CD4-positive, alpha-beta memory T cell (primary cell): ENCODE measurements around the gene CAMSAP3. TPM values are rescaled to one million over a fixed set of nuclear protein-coding genes. Genes with fewer than 3 reads are reported as not detected.

ENCODE experiments used
- CTCF ChIA-PET: fragments of 350-600 bp; sonication (Branson Sonifier 250); formaldehyde crosslinking; loops from one replicate; lab custom pipeline; 2021; ENCODE audit warnings: inconsistent platforms; ENCODE audit not compliant: partially characterized antibody; lab: Charles Lee
- POLR2A ChIA-PET: fragments of 350-600 bp; sonication (Branson Sonifier 250); formaldehyde crosslinking; loops from one replicate; lab custom pipeline; 2021; ENCODE audit not compliant: partially characterized antibody; lab: Charles Lee
- DNase-seq, 5 donors: peaks; one replicate each; pipeline versions ENCODE4 v3.0.0 to v3.0.0-alpha.2; 2020 to 2022; ENCODE audit warnings: mixed read lengths in 1 of 5
- H3K27ac ChIP-seq: one replicate; pipeline ENCODE4 v1.7.0; 2013; ENCODE audit warnings: low read depth, low read length
- H3K27me3 ChIP-seq: 2 replicates; pipeline ENCODE4 v1.7.0; 2013; ENCODE audit warnings: mild to moderate bottlenecking, low read length, moderate library complexity; ENCODE audit not compliant: insufficient read depth
- H3K36me3 ChIP-seq: 2 replicates; pipeline ENCODE4 v1.7.0; 2013; ENCODE audit warnings: mild to moderate bottlenecking, low read length, moderate library complexity; ENCODE audit not compliant: insufficient read depth
- H3K4me1 ChIP-seq: 2 replicates; pipeline ENCODE4 v1.7.0; 2013; ENCODE audit warnings: mild to moderate bottlenecking, low read length, moderate library complexity; ENCODE audit not compliant: insufficient read depth
- H3K4me3 ChIP-seq, 2 donors: one replicate each; pipeline ENCODE4 v1.7.0; 2013; ENCODE audit warnings: low read length in 2 of 2, mild to moderate bottlenecking in 1 of 2
- H3K9me3 ChIP-seq, 2 donors: one replicate each; pipeline ENCODE4 v1.7.0; 2013; ENCODE audit warnings: low read length in 2 of 2, control low read depth in 1 of 2; ENCODE audit not compliant: control insufficient read depth in 1 of 2
- H3K27ac Mint-ChIP-seq, 7 donors: one replicate each; pipeline ENCODE4 v1.8.0; 2020 to 2021; ENCODE audit warnings: mixed read lengths in 7 of 7, mild to moderate bottlenecking in 6 of 7, inconsistent platforms in 3 of 7, moderate library complexity in 3 of 7
- H3K27me3 Mint-ChIP-seq, 2 donors: one replicate each; pipeline ENCODE4 v1.8.0; 2020 to 2021; ENCODE audit warnings: mixed read lengths in 2 of 2
- H3K36me3 Mint-ChIP-seq, 2 donors: one replicate each; pipeline ENCODE4 v1.8.0; 2020 to 2021; ENCODE audit warnings: mixed read lengths in 2 of 2, inconsistent platforms in 1 of 2, mild to moderate bottlenecking in 1 of 2
- H3K4me1 Mint-ChIP-seq, 4 donors: one replicate each; pipeline ENCODE4 v1.8.0; 2020 to 2021; ENCODE audit warnings: mixed read lengths in 4 of 4, mild to moderate bottlenecking in 1 of 4
- H3K4me3 Mint-ChIP-seq, 8 donors: one replicate each; pipeline ENCODE4 v1.8.0; 2020 to 2021; ENCODE audit warnings: mixed read lengths in 8 of 8, mild to moderate bottlenecking in 7 of 8, moderate library complexity in 6 of 8, inconsistent platforms in 3 of 8
- H3K9me3 Mint-ChIP-seq, 8 donors: one replicate each; pipeline ENCODE4 v1.8.0; 2020 to 2021; ENCODE audit warnings: mixed read lengths in 8 of 8, mild to moderate bottlenecking in 5 of 8, inconsistent platforms in 3 of 8, moderate library complexity in 1 of 8
- intact Hi-C: fragments of 100-400 bp; cut with micrococcal nuclease; formaldehyde crosslinking; loops from one replicate; pipeline ENCODE4 v1.15.1; 2023
- microRNA-seq: library from miRNA; unstranded; fragments of <30 nt; microRNA quantifications from one replicate; pipeline ENCODE4 v1.2.0, GENCODE V29; 2021; ENCODE audit warnings: borderline replicate concordance, borderline number of aligned reads, borderline microRNAs expressed, mixed read lengths
- polyA plus RNA-seq, 2 donors: library from polyadenylated mRNA; unstranded; fragments of 300-500 nt; fragmentation: Illumina TruSeq; gene quantifications; one replicate each; pipeline ENCODE4 v1.2.3, GENCODE V29; 2021
- total RNA-seq, 2 experiments: library from RNA; stranded (reverse); gene quantifications; one replicate each; pipeline ENCODE4 v1.2.3, GENCODE V29; 2021

Gene CAMSAP3
- total and polyA plus RNA-seq, 4 experiments from 2014 or later, result 0.07 to 0.19 (median 0.15) TPM; not detected in 1

- intact Hi-C loops, result no loop called here
- Histone ChIP-seq H3K9me3 (no peaks in the 10 kb centered on the region), H3K4me3 (no peak overlapping the region), H3K36me3 (no peaks in the 10 kb centered on the region), H3K27ac (no peak overlapping the region), H3K27me3 (no peaks in the 10 kb centered on the region), H3K4me1 (peaks cover under 1% of the 10 kb centered on the region)
- DNase-seq, result no peak
- no peaks in the 10 kb centered on the region for H3K9me3 Mint-ChIP-seq
- peaks cover 0 to 6% (median under 1%) of the 10 kb centered on the region in 4 donors for H3K4me1 Mint-ChIP-seq
- no peaks in the 10 kb centered on the region for H3K36me3 Mint-ChIP-seq
- H3K27ac Mint-ChIP-seq, result no peak overlapping the region
- POLR2A ChIA-PET, result no interaction called here
- peaks cover 6 to 7% of the 10 kb centered on the region in 2 donors for H3K27me3 Mint-ChIP-seq
- CTCF ChIA-PET, result interaction anchor here (1.2 kb wide), 1 partner anchor 97 kb away, joined by 3 read pairs; no protein-coding TSS in a partner anchor
- H3K4me3 Mint-ChIP-seq, result no peak overlapping the region
These were observed 69.4 kb downstream of the CAMSAP3 start for GRCh38 chr19:7665076-7665475.

Small RNAs within 50 kb of the gene (microRNA-seq; reads per million reads assigned to microRNA genes)
- not detected for gene MIR6792

Other genes with a start within 250 kb of the CAMSAP3 start
- gene ARHGEF18, start 246.9 kb upstream of the CAMSAP3 start, total RNA-seq, result 10 to 100 TPM; 82.3 to 83.8 TPM
- gene ARHGEF18, start 246.9 kb upstream of the CAMSAP3 start, polyA plus RNA-seq, result 10 to 100 TPM in 1 of 2 donors, 1 to 10 TPM in 1; 2.2 to 11.1 TPM
- under 1 TPM; 0.64 to 0.73 TPM for gene PEX11G, start 106.8 kb upstream of the CAMSAP3 start, total RNA-seq
- 1 to 10 TPM in 1 of 2 donors, under 1 TPM in 1; 0.64 to 1.7 TPM for gene PEX11G, start 106.8 kb upstream of the CAMSAP3 start, polyA plus RNA-seq
- 1 to 10 TPM; 8.4 to 8.7 TPM for gene ZNF358, start 79.8 kb upstream of the CAMSAP3 start, total RNA-seq
- 1 to 10 TPM in 1 of 2 donors, not detected in 1; 1.6 TPM for gene ZNF358, start 79.8 kb upstream of the CAMSAP3 start, polyA plus RNA-seq
- 10 to 100 TPM; 14.1 to 14.9 TPM for gene MCOLN1, start 73.2 kb upstream of the CAMSAP3 start, total RNA-seq
- gene MCOLN1, start 73.2 kb upstream of the CAMSAP3 start, polyA plus RNA-seq, result 1 to 10 TPM; 8.0 to 9.1 TPM
- 100 to 1,000 TPM; 168 to 169 TPM for gene PNPLA6, start 60.1 kb upstream of the CAMSAP3 start, total RNA-seq
- gene PNPLA6, start 60.1 kb upstream of the CAMSAP3 start, polyA plus RNA-seq, result 10 to 100 TPM in 1 of 2 donors, 1 to 10 TPM in 1; 4.7 to 14.1 TPM
- gene XAB2, start 33.7 kb downstream of the CAMSAP3 start, total RNA-seq, result 10 to 100 TPM; 75.6 to 77.2 TPM
- 1 to 10 TPM; 5.4 to 9.6 TPM for gene XAB2, start 33.7 kb downstream of the CAMSAP3 start, polyA plus RNA-seq
- gene PET100, start 33.9 kb downstream of the CAMSAP3 start, total RNA-seq, result 100 to 1,000 TPM; 120 to 144 TPM
- 100 to 1,000 TPM; 127 to 279 TPM for gene PET100, start 33.9 kb downstream of the CAMSAP3 start, polyA plus RNA-seq
- 1 to 10 TPM; 5.7 to 6.4 TPM for gene PCP2, start 37.9 kb downstream of the CAMSAP3 start, total RNA-seq
- 1 to 10 TPM in 1 of 2 donors, under 1 TPM in 1; 0.96 to 1.2 TPM for gene PCP2, start 37.9 kb downstream of the CAMSAP3 start, polyA plus RNA-seq
- gene STXBP2, start 41.2 kb downstream of the CAMSAP3 start, total RNA-seq, result 100 to 1,000 TPM; 219 to 220 TPM
- 10 to 100 TPM; 73.1 to 88.8 TPM for gene STXBP2, start 41.2 kb downstream of the CAMSAP3 start, polyA plus RNA-seq
- not detected for gene RETN, start 73.2 kb downstream of the CAMSAP3 start, total RNA-seq
- under 1 TPM; 0.48 to 0.94 TPM for gene RETN, start 73.2 kb downstream of the CAMSAP3 start, polyA plus RNA-seq
- not detected for gene MCEMP1, start 81.2 kb downstream of the CAMSAP3 start, total RNA-seq
- gene MCEMP1, start 81.2 kb downstream of the CAMSAP3 start, polyA plus RNA-seq, result not detected
- 10 to 100 TPM; 60.7 to 62.1 TPM for gene TRAPPC5, start 85.0 kb downstream of the CAMSAP3 start, total RNA-seq
- 100 to 1,000 TPM; 144 to 153 TPM for gene TRAPPC5, start 85.0 kb downstream of the CAMSAP3 start, polyA plus RNA-seq
- gene FCER2, start 106.3 kb downstream of the CAMSAP3 start, total RNA-seq, result not detected
- under 1 TPM in 1 of 2 donors, not detected in 1; 0.93 TPM for gene FCER2, start 106.3 kb downstream of the CAMSAP3 start, polyA plus RNA-seq
- gene CLEC4G, start 136.2 kb downstream of the CAMSAP3 start, total RNA-seq, result not detected
- gene CLEC4G, start 136.2 kb downstream of the CAMSAP3 start, polyA plus RNA-seq, result not detected
- gene CD209, start 151.7 kb downstream of the CAMSAP3 start, total RNA-seq, result under 1 TPM; 0.17 to 0.28 TPM
- gene CD209, start 151.7 kb downstream of the CAMSAP3 start, polyA plus RNA-seq, result not detected
- not detected for gene CLEC4M, start 167.4 kb downstream of the CAMSAP3 start, total RNA-seq
- gene CLEC4M, start 167.4 kb downstream of the CAMSAP3 start, polyA plus RNA-seq, result not detected
- 10 to 100 TPM; 11.9 to 14.1 TPM for gene EVI5L, start 234.4 kb downstream of the CAMSAP3 start, total RNA-seq
- 1 to 10 TPM; 1.1 to 2.8 TPM for gene EVI5L, start 234.4 kb downstream of the CAMSAP3 start, polyA plus RNA-seq